MM.1S (cell line): ENCODE results near the gene WBP1L.

Experiments
- CTCF ChIP-seq: fragments of 300-600 bp; sonication (generic); IDR thresholded peaks from 2 replicates; pipeline ENCODE4 v1.5.1; 2016; ENCODE audit warnings: antibody characterized with exemption, low read length, mixed read lengths
- EZH2phosphoT487 ChIP-seq: fragments of 300-600 bp; sonication (generic); IDR thresholded peaks from 2 replicates; pipeline ENCODE4 v1.6.1; 2018; ENCODE audit warnings: antibody characterized with exemption, low read length

DNA sequence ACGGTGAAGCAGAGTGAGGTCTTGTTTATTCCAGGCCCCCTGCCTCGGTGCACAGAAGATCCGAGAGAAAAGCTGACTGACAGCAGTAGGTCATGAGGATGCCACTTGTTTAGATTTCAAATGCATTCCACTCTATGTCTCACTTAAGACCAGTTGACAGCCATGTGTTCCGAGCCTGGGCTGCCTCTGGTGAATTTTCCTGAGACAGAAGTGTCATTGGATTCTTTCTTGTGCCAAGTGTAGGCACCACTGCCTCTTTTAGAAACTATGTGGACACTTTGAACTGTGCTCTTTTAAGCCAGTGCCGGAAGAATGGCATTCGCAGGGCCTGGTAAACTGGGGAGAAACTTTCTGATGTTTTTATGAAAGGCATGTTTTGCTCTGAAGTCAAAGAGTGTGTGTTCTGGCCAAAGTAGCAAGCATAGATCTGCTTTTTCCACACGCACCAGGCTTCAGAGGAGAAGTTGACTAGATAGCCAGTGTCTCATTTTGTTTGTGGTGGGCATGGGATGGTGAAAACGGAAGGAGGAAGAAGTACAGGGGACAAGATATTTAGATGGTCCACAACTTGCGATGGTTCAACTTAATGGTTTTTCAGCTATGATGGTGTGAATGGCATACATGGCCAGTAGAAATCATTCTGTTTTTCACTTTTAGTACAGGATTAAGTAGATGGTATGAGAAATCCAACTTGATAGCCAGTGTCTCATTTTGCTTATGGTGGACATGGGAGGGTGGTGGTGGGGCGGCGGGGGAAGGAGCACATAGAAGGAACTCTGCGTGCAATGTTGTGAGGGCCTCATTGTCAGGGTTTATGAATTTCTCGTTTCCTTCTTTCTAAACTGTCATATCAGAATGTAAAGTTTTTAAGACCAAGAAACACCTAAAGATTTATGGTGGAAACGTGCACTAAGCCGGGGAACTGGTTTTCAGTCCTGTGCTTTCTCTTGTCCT lies 52.0 kb downstream of the WBP1L start:
- TF ChIP-seq EZH2phosphoT487 (no peak), CTCF (no peak)
